ENCODE results near the gene ABCD3. TPM values are rescaled to one million over a fixed set of nuclear protein-coding genes. Genes with fewer than 3 reads are reported as not detected.

The ABCD3 gene
- total and polyA plus RNA-seq, 2 of the 13 experiments (the other 11 are each of a cell fraction or from before 2014, with no cell fraction given), result 27.5 to 166 TPM

GRCh38 chr1:94422115-94422820, 4.1 kb downstream of the ABCD3 start (continued):
- TF ChIP-seq ZNF597 (CRISPR knock-in tag; IDR thresholded peaks at IDR 0.05) (no peak), ZNF530 (CRISPR knock-in tag; IDR thresholded peaks at IDR 0.05; ENCODE audit: low read depth) (no peak), ZNF205 (CRISPR knock-in tag; IDR thresholded peaks at IDR 0.05) (0 out of 2 replicates have a peak, but pooled peaks have one; percentile 29), MNT (IDR thresholded peaks at IDR 0.05) (no peak), CBX1 (IDR thresholded peaks at IDR 0.05; ENCODE audit: low read depth) (no peak), ZNF30 (CRISPR knock-in tag; IDR thresholded peaks at IDR 0.05) (no peak), STAT5B (CRISPR knock-in tag; IDR thresholded peaks at IDR 0.05) (no peak), GABPB1 (CRISPR knock-in tag; IDR thresholded peaks at IDR 0.05) (no peak), ZSCAN29 (CRISPR knock-in tag; conservative IDR thresholded peaks at IDR 0.05) (no peak), ZNF556 (CRISPR knock-in tag; IDR thresholded peaks at IDR 0.05; ENCODE audit: borderline replicate concordance) (no peak), KDM2A (CRISPR knock-in tag; IDR thresholded peaks at IDR 0.05; ENCODE audit: borderline replicate concordance, low read depth) (no peak; the same call in 1 of the 2 replicates), ZFP91 (CRISPR knock-in tag; IDR thresholded peaks at IDR 0.05; ENCODE audit: borderline replicate concordance) (no peak), SP5 (CRISPR knock-in tag; IDR thresholded peaks at IDR 0.05; ENCODE audit: borderline replicate concordance, low read depth) (peak; percentile 65), ZNF292 (CRISPR knock-in tag; IDR thresholded peaks at IDR 0.05; ENCODE audit: borderline replicate concordance, low read depth) (peak; percentile 21; the same call in 1 of the 2 replicates), TFAP4 (IDR thresholded peaks at IDR 0.05; ENCODE audit: borderline replicate concordance, low read depth) (peak; percentile 16; the same call in 1 of the 2 replicates), ZHX2 (IDR thresholded peaks at IDR 0.05; ENCODE audit: low read depth) (no peak), ZHX2 (CRISPR knock-in tag; IDR thresholded peaks at IDR 0.05; ENCODE audit: borderline replicate concordance) (no peak)

Measured in HepG2 (cell line).